HL-60 (cell line): ENCODE results near the gene ATG2B.

Source experiments
- DNase-seq, 2 experiments: peaks; one replicate each; pipeline ENCODE4 v3.0.0-alpha.2; 2010 to 2020; ENCODE audit warnings: low read depth in 1 of 2, low spot score in 1 of 2
- H3K27ac ChIP-seq: fragments of 250-450 bp; sonication (Bioruptor Pico); replicated peaks from 2 replicates; pipeline ENCODE4 v1.5.1; 2020; ENCODE audit warnings: mild to moderate bottlenecking, moderate library complexity
- H3K27me3 ChIP-seq: fragments of 250-450 bp; sonication (Bioruptor Pico); 2 replicates; pipeline ENCODE4 v1.5.1; 2021; ENCODE audit warnings: mild to moderate bottlenecking, moderate library complexity; ENCODE audit not compliant: insufficient read depth, poor library complexity, severe bottlenecking
- H3K4me3 ChIP-seq: replicated peaks from 2 replicates; pipeline ENCODE4 v1.5.1; 2011; ENCODE audit warnings: mild to moderate bottlenecking, control low read depth, low read length; ENCODE audit not compliant: insufficient read depth
- CTCF ChIP-seq: IDR thresholded peaks from one replicate; pipeline ENCODE4 v1.5.1; 2011; ENCODE audit warnings: low read length, control low read depth, inconsistent platforms; ENCODE audit not compliant: insufficient read depth
- GABPA ChIP-seq: IDR thresholded peaks from 2 replicates; pipeline ENCODE4 v1.6.1; 2012; ENCODE audit warnings: low read depth
- POLR2AphosphoS5 ChIP-seq: IDR thresholded peaks from 2 replicates; pipeline ENCODE4 v1.6.1; 2012; ENCODE audit warnings: low read depth
- REST ChIP-seq: IDR thresholded peaks from 2 replicates; pipeline ENCODE4 v1.6.1; 2012; ENCODE audit warnings: low read depth; ENCODE audit not compliant: insufficient replicate concordance
- SPI1 ChIP-seq: IDR thresholded peaks from 2 replicates; pipeline ENCODE4 v1.6.1; 2012; ENCODE audit warnings: low read depth, mild to moderate bottlenecking, borderline replicate concordance

The ATG2B gene

GRCh38 chr14:96257056-96257455 lies 106.1 kb downstream of the ATG2B start:
- peaks cover 5% of the 10 kb centered on the region for H3K27me3 ChIP-seq
- H3K4me3 ChIP-seq: no peak overlapping the region
- H3K27ac ChIP-seq: no peak overlapping the region
- no peak for TF ChIP-seq REST
- no peak for TF ChIP-seq GABPA
- TF ChIP-seq POLR2AphosphoS5: no peak
- no peak for TF ChIP-seq CTCF
- TF ChIP-seq SPI1: no peak
- DNase-seq: no peak

- Histone ChIP-seq H3K27me3 (peaks cover 5% of the 10 kb centered on the region), H3K27ac (no peak overlapping the region), H3K4me3 (no peak overlapping the region)
- no peak for DNase-seq
- TF ChIP-seq SPI1: no peak
- no peak for TF ChIP-seq REST
- TF ChIP-seq GABPA: no peak
- no peak for TF ChIP-seq POLR2AphosphoS5
- TF ChIP-seq CTCF: no peak
Measured at GRCh38 chr14:96256407-96256806, 106.7 kb downstream of the ATG2B start.

DNA sequence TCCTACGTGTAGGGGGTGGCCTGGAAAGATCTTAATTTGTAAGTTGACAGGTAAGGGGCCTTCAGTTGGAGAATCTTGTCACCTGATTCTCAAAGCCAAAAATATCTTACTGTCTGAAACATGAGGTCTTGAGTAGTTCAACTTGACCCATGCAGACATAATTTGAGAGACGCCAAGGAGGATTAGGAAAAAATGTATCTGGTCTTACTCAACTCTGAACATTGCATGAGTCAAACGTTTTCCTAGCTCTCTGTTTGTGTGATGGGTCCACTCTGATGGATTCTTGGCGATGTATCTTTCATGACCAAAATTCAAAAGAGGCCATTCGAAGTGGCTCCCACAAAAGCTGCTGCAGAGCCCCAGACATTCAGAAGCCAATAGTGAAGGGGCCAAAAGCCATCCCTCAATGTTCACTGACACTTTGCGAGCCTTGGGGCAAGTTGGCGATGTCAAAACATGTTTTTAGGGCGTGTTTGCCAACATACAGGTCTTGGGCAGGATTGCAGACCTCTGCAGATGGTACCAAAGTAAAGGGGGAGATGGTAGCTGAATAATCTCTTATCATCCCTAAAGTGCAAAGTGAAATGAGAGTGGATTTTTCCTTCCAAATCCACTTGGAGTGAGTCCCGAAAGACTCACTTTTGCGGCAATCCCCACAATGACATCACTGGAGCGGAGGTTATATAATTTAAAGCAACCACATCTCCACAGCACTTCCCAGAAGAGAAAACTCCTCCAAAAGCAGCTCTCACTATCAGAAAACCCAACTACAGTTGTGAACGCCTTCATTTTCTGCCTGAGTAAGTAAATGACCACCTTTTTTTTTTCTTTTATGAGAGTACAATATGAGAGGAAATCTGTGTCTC lies 107.4 kb downstream of the ATG2B start, which contains the start of gene BDKRB1:
BDKRB1 (plus strand) TSS at position 710 of the 866 bp plus-strand sequence. CDS start 7,473 bp downstream, outside the sequence.
- H3K27ac ChIP-seq: no peak within 1 kb of the TSS
- no peak for TF ChIP-seq GABPA
- no peak for TF ChIP-seq POLR2AphosphoS5
- no peak for TF ChIP-seq SPI1
- TF ChIP-seq REST: no peak
- no peak for TF ChIP-seq CTCF
- no peak within 1 kb of the TSS for H3K4me3 ChIP-seq
- no peak for DNase-seq
- peaks cover 5% of the 10 kb centered on the region for H3K27me3 ChIP-seq
